ENCODE results near the gene EMP3. TPM values are rescaled to one million over a fixed set of nuclear protein-coding genes. Genes with fewer than 3 reads are reported as not detected.

EMP3 gene
- polyA plus RNA-seq, 3 donors: 802 to 1,036 (median 996) TPM

- Histone ChIP-seq H3K27me3 (ENCODE audit: control insufficient read depth in 2 of 2, insufficient read depth in 2 of 2, low read length in 2 of 2) (no peaks in the 10 kb centered on the region), H4K20me1 (ENCODE audit: insufficient read depth, low read length) (peaks cover 39% of the 10 kb centered on the region), H3K9me3 (replicated peaks in 1 of 2; ENCODE audit: control insufficient read depth in 1 of 2, insufficient read depth in 1 of 2, low read length in 2 of 2) (no peaks in the 10 kb centered on the region), H3K27ac (ENCODE audit: low read depth in 1 of 2, low read length in 2 of 2) (peak overlapping the region; percentile 82 to 91), H2AFZ (ENCODE audit: insufficient read depth, low read depth, low read length, poor library complexity, severe bottlenecking) (peak overlapping the region; percentile 79), H3K4me2 (replicated peaks; ENCODE audit: extremely low read depth, low read length, poor library complexity, severe bottlenecking) (peak overlapping the region; percentile 94), H3K36me3 (replicated peaks in 1 of 2; ENCODE audit: control insufficient read depth in 1 of 2, insufficient read depth in 2 of 2, low read length in 2 of 2) (peaks cover 23 to 28% of the 10 kb centered on the region in 2 donors), H3K4me3 (replicated peaks in 1 of 3; ENCODE audit: low read depth in 2 of 3, low read length in 3 of 3) (peak overlapping the region; percentile 50 to 83 (median 66)), H3K4me1 (ENCODE audit: control insufficient read depth in 1 of 2, insufficient read depth in 2 of 2, low read length in 2 of 2) (peaks cover 54 to 56% of the 10 kb centered on the region in 2 donors), H3K79me2 (ENCODE audit: insufficient read depth, low read length) (peaks cover 21% of the 10 kb centered on the region), H3K9ac (ENCODE audit: insufficient read depth, low read length, poor library complexity, severe bottlenecking) (peak overlapping the region; percentile 64)
- 2% methylated on average over 42 of the region's 54 CpGs for WGBS (ENCODE audit: insufficient coverage)
- Mint-ChIP-seq H3K36me3 (peaks cover 30 to 33% of the 10 kb centered on the region in 2 donors), H3K9me3 (no peaks in the 10 kb centered on the region), H3K4me3 (peak overlapping the region; percentile 87 to 94), H3K4me1 (peaks cover 56% of the 10 kb centered on the region), H3K27ac (peak overlapping the region; percentile 92 to 99 (median 96)), H3K27me3 (ENCODE audit: low read depth in 3 of 3) (peaks cover 0 to 5% (median 0%) of the 10 kb centered on the region in 3 donors)
- intact Hi-C loops (cut with micrococcal nuclease): loop anchor here (1.0 to 5.0 kb wide), 2 partner anchors 13 to 66 kb away; no protein-coding TSS in a partner anchor
- peak; percentile 87 to 93 (median 90) for DNase-seq
- TF ChIP-seq, protein P1, sequence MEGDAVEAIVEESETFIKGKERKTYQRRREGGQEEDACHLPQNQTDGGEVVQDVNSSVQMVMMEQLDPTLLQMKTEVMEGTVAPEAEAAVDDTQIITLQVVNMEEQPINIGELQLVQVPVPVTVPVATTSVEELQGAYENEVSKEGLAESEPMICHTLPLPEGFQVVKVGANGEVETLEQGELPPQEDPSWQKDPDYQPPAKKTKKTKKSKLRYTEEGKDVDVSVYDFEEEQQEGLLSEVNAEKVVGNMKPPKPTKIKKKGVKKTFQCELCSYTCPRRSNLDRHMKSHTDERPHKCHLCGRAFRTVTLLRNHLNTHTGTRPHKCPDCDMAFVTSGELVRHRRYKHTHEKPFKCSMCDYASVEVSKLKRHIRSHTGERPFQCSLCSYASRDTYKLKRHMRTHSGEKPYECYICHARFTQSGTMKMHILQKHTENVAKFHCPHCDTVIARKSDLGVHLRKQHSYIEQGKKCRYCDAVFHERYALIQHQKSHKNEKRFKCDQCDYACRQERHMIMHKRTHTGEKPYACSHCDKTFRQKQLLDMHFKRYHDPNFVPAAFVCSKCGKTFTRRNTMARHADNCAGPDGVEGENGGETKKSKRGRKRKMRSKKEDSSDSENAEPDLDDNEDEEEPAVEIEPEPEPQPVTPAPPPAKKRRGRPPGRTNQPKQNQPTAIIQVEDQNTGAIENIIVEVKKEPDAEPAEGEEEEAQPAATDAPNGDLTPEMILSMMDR (IDR thresholded peaks at IDR 0.05): peak; percentile 92
Measured at GRCh38 chr19:48333467-48334384, 8.4 kb downstream of the EMP3 start.

- Mint-ChIP-seq H3K27me3 (ENCODE audit: low read depth in 3 of 3) (peaks cover 0 to 4% (median 0%) of the 10 kb centered on the region in 3 donors), H3K9me3 (peaks cover 0 to 2% (median 0%) of the 10 kb centered on the region in 7 donors), H3K4me1 (peaks cover 17% of the 10 kb centered on the region), H3K36me3 (peaks cover 6 to 9% of the 10 kb centered on the region in 2 donors), H3K27ac (no peak overlapping the region), H3K4me3 (no peak overlapping the region)
- Histone ChIP-seq H3K27me3 (ENCODE audit: control insufficient read depth in 2 of 2, insufficient read depth in 2 of 2, low read length in 2 of 2) (no peaks in the 10 kb centered on the region), H3K9ac (ENCODE audit: insufficient read depth, low read length, poor library complexity, severe bottlenecking) (no peak overlapping the region), H3K4me1 (ENCODE audit: control insufficient read depth in 1 of 2, insufficient read depth in 2 of 2, low read length in 2 of 2) (peaks cover 13 to 20% of the 10 kb centered on the region in 2 donors), H3K36me3 (replicated peaks in 1 of 2; ENCODE audit: control insufficient read depth in 1 of 2, insufficient read depth in 2 of 2, low read length in 2 of 2) (no peaks in the 10 kb centered on the region), H3K4me3 (replicated peaks in 1 of 3; ENCODE audit: low read depth in 2 of 3, low read length in 3 of 3) (no peak overlapping the region), H3K79me2 (ENCODE audit: insufficient read depth, low read length) (no peaks in the 10 kb centered on the region), H3K9me3 (replicated peaks in 1 of 2; ENCODE audit: control insufficient read depth in 1 of 2, insufficient read depth in 1 of 2, low read length in 2 of 2) (no peaks in the 10 kb centered on the region), H3K4me2 (replicated peaks; ENCODE audit: extremely low read depth, low read length, poor library complexity, severe bottlenecking) (no peak overlapping the region), H2AFZ (ENCODE audit: insufficient read depth, low read depth, low read length, poor library complexity, severe bottlenecking) (no peak overlapping the region), H4K20me1 (ENCODE audit: insufficient read depth, low read length) (no peaks in the 10 kb centered on the region), H3K27ac (ENCODE audit: low read depth in 1 of 2, low read length in 2 of 2) (no peak overlapping the region)
- intact Hi-C loops (cut with micrococcal nuclease): no loop called here
- TF ChIP-seq, protein P1 (IDR thresholded peaks at IDR 0.05): no peak
- WGBS (ENCODE audit: insufficient coverage): 97% methylated on average over 11 of the region's 14 CpGs
- DNase-seq: no peak
Measured at GRCh38 chr19:48338253-48338755, 13.0 kb downstream of the EMP3 start.
